Activated B cell treated with CpG ODN at 0.5 μM for 24 hours (primary cell): ENCODE measurements around the gene SYS1. TPM values are rescaled to one million over a fixed set of nuclear protein-coding genes. Genes with fewer than 3 reads are reported as not detected.

Source experiments
- ATAC-seq: fragments of 200-7000 bp; cut with Tn5 transposase; one replicate; pipeline ENCODE4 v1.10.0; 2021; ENCODE audit warnings: low read depth, mild to moderate bottlenecking, moderate library complexity
- CTCF ChIA-PET: fragments of 350-600 bp; sonication (Branson Sonifier 250); formaldehyde crosslinking; loops from one replicate; lab custom pipeline; 2021; ENCODE audit warnings: antibody characterized with exemption; lab: Charles Lee
- POLR2A ChIA-PET: fragments of 350-600 bp; sonication (Branson Sonifier 250); formaldehyde crosslinking; loops from one replicate; lab custom pipeline; 2021; ENCODE audit warnings: antibody characterized with exemption; lab: Charles Lee
- DNase-seq: peaks from one replicate; pipeline ENCODE4 v3.0.0; 2022
- H3K27ac Mint-ChIP-seq: one replicate; pipeline ENCODE4 v1.8.0; 2020; ENCODE audit warnings: mixed read lengths
- H3K27me3 Mint-ChIP-seq: one replicate; pipeline ENCODE4 v1.8.0; 2021; ENCODE audit warnings: mixed read lengths
- H3K36me3 Mint-ChIP-seq: one replicate; pipeline ENCODE4 v1.8.0; 2021; ENCODE audit warnings: low read depth, mixed read lengths
- H3K4me1 Mint-ChIP-seq: one replicate; pipeline ENCODE4 v1.8.0; 2021; ENCODE audit warnings: mixed read lengths
- H3K4me3 Mint-ChIP-seq: one replicate; pipeline ENCODE4 v1.8.0; 2020; ENCODE audit warnings: mild to moderate bottlenecking, mixed read lengths
- H3K9me3 Mint-ChIP-seq: one replicate; pipeline ENCODE4 v1.8.0; 2020; ENCODE audit warnings: mixed read lengths
- CTCF ChIP-seq: fragments of 200-600 bp; IDR thresholded peaks from one replicate; pipeline ENCODE4 v1.8.0; 2022; ENCODE audit warnings: antibody characterized with exemption, mild to moderate bottlenecking
- intact Hi-C: fragments of 100-400 bp; cut with micrococcal nuclease; formaldehyde crosslinking; loops from one replicate; pipeline ENCODE4 v1.15.1; 2024
- total RNA-seq: library from RNA; stranded (reverse); gene quantifications from 2 replicates; pipeline ENCODE4 v1.2.3, GENCODE V29; 2022

Gene SYS1
- total RNA-seq, 1 donor from 2014 or later = 35.2 TPM

GRCh38 chr20:45370571-45371160 lies 7.7 kb downstream of the SYS1 start:
- ATAC-seq (no peak), DNase-seq (no peak)
- ChIA-PET POLR2A (interaction anchor here (0.6 to 4.7 kb wide), 3 partner anchors 9 to 66 kb away, joined by 3 to 46 read pairs (median 6); partner anchors contain the start of gene SYS1), CTCF (interaction anchor here (1.3 to 22.9 kb wide), 4 partner anchors 8 to 400 kb away, joined by 3 to 534 read pairs (median 8); partner anchors contain the start of gene SYS1)
- H3K9me3 Mint-ChIP-seq = no peaks in the 10 kb centered on the region
- no peak for TF ChIP-seq CTCF
- no peaks in the 10 kb centered on the region for H3K27me3 Mint-ChIP-seq
- intact Hi-C loops = no loop called here
- H3K4me3 Mint-ChIP-seq = no peak overlapping the region
- peaks cover 35% of the 10 kb centered on the region for H3K36me3 Mint-ChIP-seq
- H3K27ac Mint-ChIP-seq = no peak overlapping the region
- H3K4me1 Mint-ChIP-seq = peaks cover 82% of the 10 kb centered on the region

GRCh38 chr20:45372241-45372640 lies 9.3 kb downstream of the SYS1 start:
- ATAC-seq (no peak), DNase-seq (no peak)
- intact Hi-C loops = no loop called here
- peaks cover 67% of the 10 kb centered on the region for H3K4me1 Mint-ChIP-seq
- no peak overlapping the region for H3K27ac Mint-ChIP-seq
- ChIA-PET CTCF (interaction anchor here (2.0 to 22.9 kb wide), 3 partner anchors 9 to 63 kb away, joined by 5 to 534 read pairs (median 12); partner anchors contain the start of gene SYS1), POLR2A (interaction anchor here (0.6 to 4.7 kb wide), 5 partner anchors 10 to 64 kb away, joined by 4 to 46 read pairs (median 28); partner anchors contain the start of genes PIGT, SDC4 and SYS1)
- no peak overlapping the region for H3K4me3 Mint-ChIP-seq
- no peaks in the 10 kb centered on the region for H3K27me3 Mint-ChIP-seq
- no peaks in the 10 kb centered on the region for H3K9me3 Mint-ChIP-seq
- TF ChIP-seq CTCF = no peak
- peaks cover 27% of the 10 kb centered on the region for H3K36me3 Mint-ChIP-seq

GRCh38 chr20:45372646-45373352 lies 9.8 kb downstream of the SYS1 start:
- ChIA-PET CTCF (interaction anchor here (1.2 to 22.9 kb wide), 15 partner anchors 10 to 399 kb away, joined by 3 to 534 read pairs (median 10); partner anchors contain the start of genes PIGT and SYS1), POLR2A (interaction anchor here (0.6 to 4.7 kb wide), 8 partner anchors 11 to 90 kb away, joined by 3 to 46 read pairs (median 6); partner anchors contain the start of genes PIGT, SDC4 and SYS1)
- Mint-ChIP-seq H3K4me3 (peak overlapping the region; percentile 86), H3K4me1 (peaks cover 62% of the 10 kb centered on the region), H3K27ac (no peak overlapping the region), H3K27me3 (no peaks in the 10 kb centered on the region), H3K9me3 (no peaks in the 10 kb centered on the region), H3K36me3 (peaks cover 22% of the 10 kb centered on the region)
- ATAC-seq (no peak), DNase-seq (no peak)
- no peak for TF ChIP-seq CTCF
- intact Hi-C loops = no loop called here

- Mint-ChIP-seq H3K4me1 (peaks cover 56% of the 10 kb centered on the region), H3K9me3 (no peaks in the 10 kb centered on the region), H3K27ac (peak overlapping the region; percentile 76), H3K4me3 (peak overlapping the region; percentile 86), H3K36me3 (peaks cover 17% of the 10 kb centered on the region), H3K27me3 (no peaks in the 10 kb centered on the region)
- intact Hi-C loops = loop anchor here (1.0 kb wide), 2 partner anchors 10 to 64 kb away; partner anchors contain the start of gene SYS1
- ATAC-seq (peak; percentile 94), DNase-seq (peak; percentile 76)
- ChIA-PET POLR2A (interaction anchor here (0.9 to 4.7 kb wide), 10 partner anchors 12 to 89 kb away, joined by 3 to 46 read pairs (median 4); partner anchors contain the start of genes PIGT, SDC4 and SYS1), CTCF (interaction anchor here (1.0 to 22.9 kb wide), 27 partner anchors 8 to 398 kb away, joined by 3 to 534 read pairs (median 5); partner anchors contain the start of genes PIGT and SYS1)
- TF ChIP-seq CTCF = no peak
These were observed 10.6 kb downstream of the SYS1 start for GRCh38 chr20:45373353-45374100.
